GM10266 (cell line): ENCODE data around the gene TYSND1.
A peak's percentile ranks its signal among the peaks of the same experiment; 100 is the strongest.

Source experiments
- DNase-seq: peaks from one replicate; pipeline ENCODE4 v3.0.0; 2012; ENCODE audit errors: extremely low spot score
- CTCF ChIP-seq: IDR thresholded peaks from 2 replicates; pipeline ENCODE4 v1.5.1; 2012; ENCODE audit warnings: mild to moderate bottlenecking, low read depth; ENCODE audit not compliant: control insufficient read depth, insufficient read depth; ENCODE audit errors: missing control alignments

The TYSND1 gene

GRCh38 chr10:70132098-70133029 is 14.1 kb downstream of the TYSND1 start, which contains the start of gene AIFM2:
Gene AIFM2 (minus strand): TSS chr10:70132825. CDS start chr10:70124084, 8,741 bp downstream.
- TF ChIP-seq CTCF = peak; percentile 5
- DNase-seq = peak; percentile 82

- no peak for TF ChIP-seq CTCF
- no peak for DNase-seq
Measured at GRCh38 chr10:70131560-70131937, 15.0 kb downstream of the TYSND1 start.

- DNase-seq = no peak
- no peak for TF ChIP-seq CTCF
Measured at GRCh38 chr10:70130878-70131559, 15.5 kb downstream of the TYSND1 start.

- DNase-seq = no peak
- TF ChIP-seq CTCF = no peak
Measured at GRCh38 chr10:70126700-70127395, 19.7 kb downstream of the TYSND1 start.

- no peak for DNase-seq
- no peak for TF ChIP-seq CTCF
Measured at GRCh38 chr10:70125918-70126552, 20.5 kb downstream of the TYSND1 start.

GRCh38 chr10:70124918-70125317 is 21.6 kb downstream of the TYSND1 start:
- no peak for DNase-seq
- TF ChIP-seq CTCF = no peak
